Lower leg skin (tissue), 4 donors: Measurements from ENCODE around the gene TCERG1L. TPM values are rescaled to one million over a fixed set of nuclear protein-coding genes. Genes with fewer than 3 reads are reported as not detected.

Experiments used
- DNase-seq, 2 donors: peaks; one replicate each; pipeline ENCODE4 v3.0.0-alpha.2; 2019; ENCODE audit warnings: low spot score in 2 of 2
- H3K4me3 ChIP-seq: fragments of 200-600 bp; sonication (generic); 2 replicates; pipeline ENCODE4 v1.5.1; 2017; ENCODE audit warnings: mild to moderate bottlenecking, low read depth; ENCODE audit not compliant: poor library complexity, severe bottlenecking
- POLR2A ChIP-seq, 2 donors: fragments of 450-650 bp; IDR thresholded peaks; one replicate each; pipeline ENCODE4 v1.6.1; 2016 to 2017; ENCODE audit warnings: antibody characterized with exemption in 2 of 2, mild to moderate bottlenecking in 1 of 2, moderate library complexity in 1 of 2
- WGBS, 2 donors: methylation state at CpG; one replicate each; pipeline ENCODE4 v1.1.5; 2018; 5-methylcytosine and 5-hydroxymethylcytosine counted together
- intact Hi-C: fragments of 100-400 bp; cut with DNase I; formaldehyde crosslinking; loops from one replicate; pipeline ENCODE4 v1.15.0; 2023; ENCODE audit warnings: low total_unique reads
- total RNA-seq, 4 donors: library from RNA; depleted of rRNA; stranded (reverse); fragments of >200 nt; gene quantifications; one replicate each; pipeline ENCODE4 v1.1.0, GENCODE V29; 2016
- TF ChIP-seq, protein P1 (sequence below), 3 donors: fragments of 450-650 bp; IDR thresholded peaks; one replicate each; pipeline ENCODE4 v1.5.1; 2016; ENCODE audit warnings: antibody characterized with exemption in 3 of 3, mild to moderate bottlenecking in 3 of 3, moderate library complexity in 2 of 3

The TCERG1L gene
- total RNA-seq, 4 donors from 2014 or later = 0.57 to 1.1 (median 0.90) TPM

DNA sequence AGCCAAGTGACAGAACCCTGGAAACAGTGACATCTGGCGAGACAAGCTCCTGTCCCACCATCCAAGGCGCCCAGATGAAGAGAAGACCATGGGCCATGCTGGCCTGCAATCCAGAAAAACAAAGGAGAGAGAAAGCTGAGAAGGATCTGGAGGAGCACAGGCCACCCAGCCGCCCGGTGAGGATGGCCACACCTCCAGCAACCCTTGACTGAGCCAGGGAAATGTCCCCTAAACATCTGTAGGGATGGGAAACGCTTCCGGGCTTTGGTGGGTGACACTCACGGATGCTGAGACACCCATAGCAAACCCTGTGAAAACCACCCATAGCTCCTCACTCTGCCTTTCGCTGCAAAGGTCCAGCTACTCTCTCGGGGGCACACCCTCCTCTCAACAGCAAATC is 32.0 kb downstream of the TCERG1L start:
- no peak for DNase-seq
- TF ChIP-seq, protein P1, sequence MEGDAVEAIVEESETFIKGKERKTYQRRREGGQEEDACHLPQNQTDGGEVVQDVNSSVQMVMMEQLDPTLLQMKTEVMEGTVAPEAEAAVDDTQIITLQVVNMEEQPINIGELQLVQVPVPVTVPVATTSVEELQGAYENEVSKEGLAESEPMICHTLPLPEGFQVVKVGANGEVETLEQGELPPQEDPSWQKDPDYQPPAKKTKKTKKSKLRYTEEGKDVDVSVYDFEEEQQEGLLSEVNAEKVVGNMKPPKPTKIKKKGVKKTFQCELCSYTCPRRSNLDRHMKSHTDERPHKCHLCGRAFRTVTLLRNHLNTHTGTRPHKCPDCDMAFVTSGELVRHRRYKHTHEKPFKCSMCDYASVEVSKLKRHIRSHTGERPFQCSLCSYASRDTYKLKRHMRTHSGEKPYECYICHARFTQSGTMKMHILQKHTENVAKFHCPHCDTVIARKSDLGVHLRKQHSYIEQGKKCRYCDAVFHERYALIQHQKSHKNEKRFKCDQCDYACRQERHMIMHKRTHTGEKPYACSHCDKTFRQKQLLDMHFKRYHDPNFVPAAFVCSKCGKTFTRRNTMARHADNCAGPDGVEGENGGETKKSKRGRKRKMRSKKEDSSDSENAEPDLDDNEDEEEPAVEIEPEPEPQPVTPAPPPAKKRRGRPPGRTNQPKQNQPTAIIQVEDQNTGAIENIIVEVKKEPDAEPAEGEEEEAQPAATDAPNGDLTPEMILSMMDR (IDR thresholded peaks at IDR 0.05) = no peak
- TF ChIP-seq POLR2A (IDR thresholded peaks at IDR 0.05) = no peak
- 87 to 91% methylated on average over 9 of the region's 9 CpGs for WGBS, 2 donors
- intact Hi-C loops = no loop called here
- H3K4me3 ChIP-seq = no peak overlapping the region

DNA sequence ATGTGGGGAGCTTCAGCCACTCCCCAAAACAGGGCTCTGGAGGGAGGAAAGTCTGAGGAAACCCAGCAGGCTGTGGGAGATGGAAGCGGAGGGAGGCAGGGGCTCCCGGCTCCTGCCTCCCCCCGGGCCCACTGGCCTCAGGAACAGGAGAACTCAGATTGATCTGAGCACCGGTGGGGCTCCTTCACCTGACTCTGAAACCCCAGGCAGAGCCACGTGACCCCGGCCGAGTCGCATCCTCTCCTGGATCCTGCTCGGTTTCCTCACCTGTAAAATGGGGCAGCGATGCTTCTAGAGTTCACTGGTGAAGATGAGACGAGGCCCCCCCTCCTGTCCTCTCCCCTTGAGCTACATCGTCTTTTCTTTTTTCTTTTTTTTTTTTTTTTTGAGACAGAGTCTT is 33.6 kb downstream of the TCERG1L start:
- DNase-seq = no peak
- H3K4me3 ChIP-seq = no peak overlapping the region
- 81 to 92% methylated on average over 12 of the region's 12 CpGs for WGBS, 2 donors
- intact Hi-C loops = no loop called here
- TF ChIP-seq, protein P1 (IDR thresholded peaks at IDR 0.05) = no peak
- TF ChIP-seq POLR2A (IDR thresholded peaks at IDR 0.05) = no peak

DNA sequence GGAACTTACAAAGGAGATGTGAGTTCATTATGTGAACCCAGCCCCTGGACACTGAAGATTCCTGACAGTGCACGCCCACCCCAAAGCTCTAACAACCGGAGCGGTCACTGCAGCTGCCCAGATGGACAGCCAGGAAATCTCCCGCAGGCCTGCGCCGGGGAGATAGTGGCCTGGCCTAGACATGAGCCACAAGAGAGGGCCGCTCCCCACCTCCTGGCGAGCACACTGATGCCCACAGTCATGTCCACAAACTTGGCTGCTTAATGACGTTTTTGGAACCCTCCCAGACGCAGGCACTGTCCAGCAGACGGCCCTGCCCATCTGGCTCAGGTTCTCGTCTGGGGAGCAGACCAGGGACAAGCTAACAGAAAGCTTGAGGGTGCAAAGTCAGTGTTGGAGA is 34.2 kb downstream of the TCERG1L start:
- DNase-seq = peak in 1 of 2 donors; percentile 5
- 72 to 82% methylated on average over 11 to 12 of the region's 12 CpGs for WGBS, 2 donors
- no peak overlapping the region for H3K4me3 ChIP-seq
- intact Hi-C loops = no loop called here
- TF ChIP-seq, protein P1 (IDR thresholded peaks at IDR 0.05) = no peak
- no peak for TF ChIP-seq POLR2A (IDR thresholded peaks at IDR 0.05)

DNA sequence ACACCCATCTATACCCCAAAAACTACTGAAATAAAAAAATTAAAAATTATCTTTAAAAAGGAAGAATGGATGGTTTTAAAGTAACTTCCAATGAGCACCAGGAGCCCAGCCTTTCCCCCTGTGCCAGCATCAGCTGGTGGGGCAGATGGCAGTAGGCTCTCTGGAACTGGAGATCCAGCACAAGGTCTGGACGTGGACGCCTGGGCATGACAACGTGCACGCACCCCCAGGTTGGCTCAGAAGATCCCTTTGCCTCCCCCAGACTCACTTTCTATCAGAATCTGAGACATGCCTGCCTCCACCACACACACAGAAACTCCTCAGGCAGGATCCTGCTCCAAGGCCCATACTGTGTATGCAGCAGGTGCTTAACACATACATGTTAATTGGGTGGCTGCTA is 35.8 kb downstream of the TCERG1L start:
- no peak for DNase-seq
- no peak overlapping the region for H3K4me3 ChIP-seq
- intact Hi-C loops = no loop called here
- TF ChIP-seq, protein P1 (IDR thresholded peaks at IDR 0.05) = no peak
- TF ChIP-seq POLR2A (IDR thresholded peaks at IDR 0.05) = no peak
- WGBS, 2 donors = 82 to 89% methylated on average over 4 of the region's 4 CpGs

DNA sequence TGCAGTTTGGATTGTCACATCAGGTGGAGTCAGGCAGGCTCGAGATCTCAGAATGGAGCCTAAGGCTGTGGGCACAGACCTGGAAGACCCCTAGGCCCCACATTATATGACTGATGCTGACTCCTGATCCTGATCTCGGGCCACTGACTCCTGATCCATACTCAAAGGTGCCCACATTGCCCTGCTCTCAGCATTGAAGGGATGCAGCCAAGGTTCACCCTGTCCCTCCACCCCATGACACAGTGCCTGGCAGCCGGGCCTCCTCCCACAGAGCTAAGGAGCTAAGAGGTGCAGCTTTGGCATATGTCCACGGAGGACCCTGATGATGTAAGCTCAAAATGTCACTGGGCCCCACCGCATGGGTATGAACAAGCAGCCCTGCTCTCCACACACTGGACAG is 36.6 kb downstream of the TCERG1L start:
- intact Hi-C loops = no loop called here
- no peak overlapping the region for H3K4me3 ChIP-seq
- WGBS, 2 donors = 90 to 92% methylated on average over 5 of the region's 5 CpGs
- peak in 1 of 2 donors; percentile 6 for DNase-seq
- TF ChIP-seq, protein P1 (IDR thresholded peaks at IDR 0.05) = no peak
- TF ChIP-seq POLR2A (IDR thresholded peaks at IDR 0.05) = no peak

- peak in 1 of 2 donors; percentile 6 for DNase-seq
- intact Hi-C loops = no loop called here
- no peak overlapping the region for H3K4me3 ChIP-seq
- TF ChIP-seq, protein P1 (IDR thresholded peaks at IDR 0.05) = no peak
- TF ChIP-seq POLR2A (IDR thresholded peaks at IDR 0.05) = no peak
- 83 to 87% methylated on average over 19 of the region's 19 CpGs for WGBS, 2 donors
These were observed 37.2 kb downstream of the TCERG1L start for GRCh38 chr10:131274133-131274880.
